Uterus (tissue), 4 donors: ENCODE results near the gene STEAP1. TPM values are rescaled to one million over a fixed set of nuclear protein-coding genes. Genes with fewer than 3 reads are reported as not detected.
"Not testable (repeated sequence)": the region's sequence is repeated elsewhere in the genome, so short reads cannot be mapped to it uniquely, and the experiment has no call there.

Source experiments
- DNase-seq, 2 donors: peaks; one replicate each; pipeline ENCODE4 v3.0.0-alpha.2; 2019 to 2020
- H3K27ac ChIP-seq, 2 donors: fragments of 200-600 bp; sonication (generic); 1 replicate in 1 of 2; 2 replicates in 1 of 2; pipeline ENCODE4 v1.5.1; 2016 to 2018
- H3K27me3 ChIP-seq, 2 donors: fragments of 200-600 bp; sonication (generic); one replicate each; pipeline ENCODE4 v1.5.1; 2018 to 2019; ENCODE audit warnings: control low read depth in 1 of 2
- H3K36me3 ChIP-seq, 2 donors: fragments of 200-600 bp; sonication (generic); one replicate each; pipeline ENCODE4 v1.5.1; 2019; ENCODE audit warnings: control low read depth in 1 of 2
- H3K4me1 ChIP-seq, 2 donors: fragments of 200-600 bp; sonication (generic); one replicate each; pipeline ENCODE4 v1.5.1; 2018 to 2019; ENCODE audit warnings: control low read depth in 1 of 2
- H3K4me3 ChIP-seq, 2 donors: fragments of 200-600 bp; sonication (generic); 1 replicate in 1 of 2; 2 replicates in 1 of 2; pipeline ENCODE4 v1.5.1; 2018 to 2019; ENCODE audit warnings: mild to moderate bottlenecking in 1 of 2
- H3K9me3 ChIP-seq, 2 donors: fragments of 200-600 bp; sonication (generic); one replicate each; pipeline ENCODE4 v1.5.1; 2019; ENCODE audit warnings: control low read depth in 1 of 2
- POLR2A ChIP-seq, 2 donors: fragments of 450-650 bp; IDR thresholded peaks; one replicate each; pipeline ENCODE4 v1.6.1; 2016; ENCODE audit warnings: antibody characterized with exemption in 2 of 2, mild to moderate bottlenecking in 1 of 2, moderate library complexity in 1 of 2
- intact Hi-C: fragments of 100-400 bp; cut with DNase I; formaldehyde crosslinking; loops from one replicate; pipeline ENCODE4 v1.15.1; 2023; ENCODE audit warnings: low total_unique reads
- total RNA-seq, 4 donors: library from RNA; depleted of rRNA in 3 of 4; stranded (reverse); fragments of >200 nt in 3 of 4; gene quantifications; one replicate each; pipeline versions ENCODE4 v1.1.0 to v1.2.4, GENCODE V29; 2014 to 2023
- TF ChIP-seq, protein P1 (sequence below), 4 experiments: fragments of 200-600 bp in 2 of 4; fragments of 450-650 bp in 2 of 4; sonication (generic) in 2 of 4; IDR thresholded peaks; one replicate each; pipeline ENCODE4 v1.5.1; 2016 to 2019; ENCODE audit warnings: antibody characterized with exemption in 4 of 4, mild to moderate bottlenecking in 2 of 4, moderate library complexity in 1 of 4
- donor health status: DM: yes; HTN: yes; CAD: no.

STEAP1 gene
- total RNA-seq, 4 donors from 2014 or later = 0.77 to 9.4 (median 6.2) TPM

DNA sequence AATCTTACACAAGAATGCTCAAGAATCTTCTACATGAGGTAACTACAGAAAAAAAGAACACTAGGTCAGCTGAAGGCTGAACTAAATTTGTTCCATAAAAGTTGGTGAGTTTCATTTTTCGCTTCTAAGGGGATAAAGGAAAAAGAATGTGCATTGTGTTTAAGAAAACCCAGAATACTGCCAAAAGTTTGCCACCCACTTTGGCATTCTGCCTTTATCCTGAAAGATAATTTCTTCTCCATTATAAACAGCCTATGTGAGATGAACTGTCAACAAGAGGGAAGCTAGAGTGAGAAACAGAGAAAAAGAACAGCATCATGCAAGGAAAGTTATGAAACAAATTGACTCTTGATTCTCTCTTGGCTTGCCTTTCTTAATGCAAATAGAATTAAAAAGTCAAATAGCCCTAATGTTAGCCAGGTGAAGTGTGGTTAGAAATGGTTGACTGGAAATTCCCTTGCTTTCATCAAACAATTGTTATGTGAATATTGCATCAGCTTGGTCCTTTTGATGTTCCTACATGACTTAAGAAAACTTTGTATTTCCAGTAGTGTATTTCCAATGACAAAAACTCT lies 25.8 kb downstream of the STEAP1 start:
- intact Hi-C loops = no loop called here
- H3K36me3 ChIP-seq = no peaks in the 10 kb centered on the region
- no peaks in the 10 kb centered on the region for H3K27me3 ChIP-seq
- H3K27ac ChIP-seq = no peak overlapping the region
- H3K4me1 ChIP-seq = no peaks in the 10 kb centered on the region
- no peak for DNase-seq
- no peaks in the 10 kb centered on the region for H3K9me3 ChIP-seq
- no peak overlapping the region for H3K4me3 ChIP-seq
- TF ChIP-seq, protein P1, sequence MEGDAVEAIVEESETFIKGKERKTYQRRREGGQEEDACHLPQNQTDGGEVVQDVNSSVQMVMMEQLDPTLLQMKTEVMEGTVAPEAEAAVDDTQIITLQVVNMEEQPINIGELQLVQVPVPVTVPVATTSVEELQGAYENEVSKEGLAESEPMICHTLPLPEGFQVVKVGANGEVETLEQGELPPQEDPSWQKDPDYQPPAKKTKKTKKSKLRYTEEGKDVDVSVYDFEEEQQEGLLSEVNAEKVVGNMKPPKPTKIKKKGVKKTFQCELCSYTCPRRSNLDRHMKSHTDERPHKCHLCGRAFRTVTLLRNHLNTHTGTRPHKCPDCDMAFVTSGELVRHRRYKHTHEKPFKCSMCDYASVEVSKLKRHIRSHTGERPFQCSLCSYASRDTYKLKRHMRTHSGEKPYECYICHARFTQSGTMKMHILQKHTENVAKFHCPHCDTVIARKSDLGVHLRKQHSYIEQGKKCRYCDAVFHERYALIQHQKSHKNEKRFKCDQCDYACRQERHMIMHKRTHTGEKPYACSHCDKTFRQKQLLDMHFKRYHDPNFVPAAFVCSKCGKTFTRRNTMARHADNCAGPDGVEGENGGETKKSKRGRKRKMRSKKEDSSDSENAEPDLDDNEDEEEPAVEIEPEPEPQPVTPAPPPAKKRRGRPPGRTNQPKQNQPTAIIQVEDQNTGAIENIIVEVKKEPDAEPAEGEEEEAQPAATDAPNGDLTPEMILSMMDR (IDR thresholded peaks at IDR 0.05) = no peak
- TF ChIP-seq POLR2A (IDR thresholded peaks at IDR 0.05) = no peak

DNA sequence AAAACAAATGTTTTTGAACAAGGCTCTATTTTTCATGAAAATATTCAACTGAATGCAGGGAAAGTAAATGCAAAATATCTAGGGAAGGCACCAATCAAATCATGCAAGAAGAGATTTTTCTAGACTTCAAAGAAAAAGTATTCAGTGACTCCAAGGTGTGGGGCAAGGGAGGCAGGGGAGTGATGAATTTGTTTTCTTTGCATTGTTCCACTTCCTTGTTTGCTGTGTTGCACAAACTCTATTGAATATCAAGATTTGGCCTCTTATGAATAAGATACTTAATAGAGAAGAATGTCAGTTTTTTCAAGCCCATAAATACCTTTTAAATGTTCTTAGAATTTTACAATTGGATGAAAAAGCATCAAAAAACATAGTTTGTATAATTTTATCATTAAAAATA lies 26.4 kb downstream of the STEAP1 start:
- Histone ChIP-seq H3K4me3 (no peak overlapping the region), H3K27ac (no peak overlapping the region), H3K36me3 (no peaks in the 10 kb centered on the region), H3K27me3 (no peaks in the 10 kb centered on the region), H3K4me1 (no peaks in the 10 kb centered on the region), H3K9me3 (no peaks in the 10 kb centered on the region)
- no peak for TF ChIP-seq POLR2A (IDR thresholded peaks at IDR 0.05)
- TF ChIP-seq, protein P1 (IDR thresholded peaks at IDR 0.05) = no peak
- no peak for DNase-seq
- intact Hi-C loops = no loop called here

DNA sequence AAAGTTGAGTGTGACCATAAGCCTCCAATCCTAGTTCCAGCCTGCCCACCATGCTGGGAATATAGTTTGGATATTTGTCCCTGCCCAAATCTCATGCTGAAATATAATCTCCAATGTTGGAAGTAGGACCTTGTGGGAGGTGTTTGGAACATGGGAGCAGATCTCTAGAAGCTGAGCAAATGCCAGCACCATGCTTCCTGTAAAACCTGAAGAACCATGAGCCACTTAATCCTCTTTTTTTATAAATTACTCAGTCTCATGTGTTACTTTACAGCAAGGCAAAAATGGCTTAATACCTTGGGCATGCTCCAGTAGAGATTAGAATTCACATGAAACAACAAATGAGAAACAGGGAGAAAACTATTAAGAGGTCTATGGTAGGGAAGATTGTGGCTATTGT lies 27.2 kb downstream of the STEAP1 start:
- no peaks in the 10 kb centered on the region for H3K27me3 ChIP-seq
- intact Hi-C loops = no loop called here
- no peaks in the 10 kb centered on the region for H3K4me1 ChIP-seq
- no peak overlapping the region for H3K27ac ChIP-seq
- no peaks in the 10 kb centered on the region for H3K9me3 ChIP-seq
- H3K36me3 ChIP-seq = no peaks in the 10 kb centered on the region
- TF ChIP-seq POLR2A (IDR thresholded peaks at IDR 0.05) = no peak
- TF ChIP-seq, protein P1 (IDR thresholded peaks at IDR 0.05) = no peak
- DNase-seq = no peak
- H3K4me3 ChIP-seq = no peak overlapping the region

DNA sequence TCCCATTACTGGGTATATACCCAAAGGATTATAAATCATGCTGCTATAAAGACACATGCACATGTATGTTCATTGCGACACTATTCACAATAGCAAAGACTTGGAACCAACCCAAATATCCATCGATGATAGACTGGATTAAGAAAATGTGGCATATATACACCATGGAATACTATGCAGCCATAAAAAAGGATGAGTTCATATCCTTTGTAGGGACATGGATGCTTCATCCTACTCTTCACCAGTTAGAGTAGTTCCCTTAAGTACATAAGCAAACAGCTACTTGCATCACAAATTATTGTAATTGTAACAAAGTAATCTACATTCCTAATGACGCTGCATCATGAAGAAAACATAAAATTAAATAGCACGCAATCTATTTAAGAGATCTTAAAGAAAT lies 32.0 kb downstream of the STEAP1 start:
- H3K27ac ChIP-seq, H3K27me3 ChIP-seq, H3K4me1 ChIP-seq, H3K4me3 ChIP-seq, DNase-seq, H3K36me3 ChIP-seq, H3K9me3 ChIP-seq, intact Hi-C loops: not testable (repeated sequence)

DNA sequence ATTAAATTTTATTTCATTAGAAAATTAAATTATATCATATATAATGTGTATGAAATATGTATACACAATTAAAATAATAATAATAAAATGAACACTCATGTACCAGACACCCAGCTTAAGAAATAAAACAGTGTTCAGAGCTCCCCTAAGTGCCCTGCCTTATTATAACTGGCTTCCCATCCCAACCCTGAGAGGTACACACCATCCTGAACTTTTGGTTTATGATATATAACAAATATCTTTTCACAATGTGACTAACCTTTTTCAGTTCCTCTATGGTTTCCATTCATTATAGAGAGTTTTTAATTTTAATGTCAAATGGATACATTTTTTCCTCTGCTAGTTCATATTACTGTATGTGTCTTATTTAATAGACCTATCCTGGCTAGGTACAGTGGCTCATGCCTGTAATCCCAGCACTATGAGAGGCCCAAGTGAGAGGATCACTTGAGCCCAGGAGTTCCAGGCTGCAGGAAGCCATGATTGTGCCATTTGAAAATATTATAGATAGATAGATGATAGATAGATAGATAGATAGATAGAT lies 33.3 kb downstream of the STEAP1 start:
- no peak overlapping the region for H3K27ac ChIP-seq
- TF ChIP-seq POLR2A (IDR thresholded peaks at IDR 0.05) = no peak
- TF ChIP-seq, protein P1 (IDR thresholded peaks at IDR 0.05) = no peak
- no peaks in the 10 kb centered on the region for H3K27me3 ChIP-seq
- intact Hi-C loops = no loop called here
- H3K4me3 ChIP-seq = no peak overlapping the region
- no peak for DNase-seq
- H3K4me1 ChIP-seq = no peaks in the 10 kb centered on the region
- H3K36me3 ChIP-seq = no peaks in the 10 kb centered on the region
- no peaks in the 10 kb centered on the region for H3K9me3 ChIP-seq

DNA sequence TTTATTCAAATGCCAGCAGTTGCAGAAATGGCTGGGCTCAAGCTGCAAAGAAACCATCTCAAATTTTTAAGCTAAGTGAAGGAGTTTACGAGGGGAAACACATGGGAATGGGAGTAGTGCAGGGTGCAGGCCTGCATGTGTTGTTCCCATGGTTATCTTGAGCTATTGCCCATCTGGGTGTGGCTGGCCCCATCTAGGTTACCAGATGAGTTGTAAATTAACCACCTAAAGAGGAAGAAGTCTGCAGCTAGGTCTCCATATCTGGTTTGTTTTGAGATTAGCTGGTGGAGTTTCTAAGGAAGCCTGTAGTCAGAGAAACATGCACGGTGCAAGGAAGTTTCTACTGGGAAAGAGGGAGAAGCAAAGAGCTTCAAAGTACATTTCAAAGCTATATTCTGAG lies 34.0 kb downstream of the STEAP1 start:
- TF ChIP-seq POLR2A (IDR thresholded peaks at IDR 0.05) = no peak
- TF ChIP-seq, protein P1 (IDR thresholded peaks at IDR 0.05) = no peak
- H3K27me3 ChIP-seq = no peaks in the 10 kb centered on the region
- H3K9me3 ChIP-seq = no peaks in the 10 kb centered on the region
- no peak overlapping the region for H3K4me3 ChIP-seq
- no peaks in the 10 kb centered on the region for H3K4me1 ChIP-seq
- DNase-seq = no peak
- no peaks in the 10 kb centered on the region for H3K36me3 ChIP-seq
- no peak overlapping the region for H3K27ac ChIP-seq
- intact Hi-C loops = no loop called here
